ENCODE results near the gene POR. TPM values are rescaled to one million over a fixed set of nuclear protein-coding genes. Genes with fewer than 3 reads are reported as not detected.

The POR gene
- polyA plus RNA-seq, result 67.7 TPM
- long read RNA-seq, donor 1, partial matches to known transcripts, result 8 of 12 reads
- long read RNA-seq, donor 1, other reads (novel, unspliced or antisense), result 0 of 12 reads
- long read RNA-seq, donor 2, partial matches to known transcripts, result 35 of 98 reads
- long read RNA-seq, donor 2, other reads (novel, unspliced or antisense), result 61 of 98 reads
- long read RNA-seq, donor 3, transcript POR-218 (16 exons, 2,522 nt), result major isoform, 10 of 14 reads
- long read RNA-seq, donor 3, partial matches to known transcripts, result 0 of 14 reads
- long read RNA-seq, donor 3, other reads (novel, unspliced or antisense), result 0 of 14 reads
- long read RNA-seq, donor 4, result 0 reads
- long read RNA-seq, donor 5, transcript POR-218 (16 exons, 2,522 nt), result major isoform, 5 of 12 reads
- long read RNA-seq, donor 5, partial matches to known transcripts, result 5 of 12 reads
- long read RNA-seq, donor 5, other reads (novel, unspliced or antisense), result 0 of 12 reads
- long read RNA-seq, donor 6, transcript POR-218 (16 exons, 2,522 nt), result major isoform, 5 of 13 reads
- long read RNA-seq, donor 6, partial matches to known transcripts, result 6 of 13 reads
- long read RNA-seq, donor 6, other reads (novel, unspliced or antisense), result 0 of 13 reads
- long read RNA-seq, donor 7, partial matches to known transcripts, result 0 of 3 reads
- long read RNA-seq, donor 7, other reads (novel, unspliced or antisense), result 0 of 3 reads
- long read RNA-seq, donor 8, transcript POR-218 (16 exons, 2,522 nt), result major isoform, 8 of 12 reads
- long read RNA-seq, donor 8, partial matches to known transcripts, result 0 of 12 reads
- long read RNA-seq, donor 8, other reads (novel, unspliced or antisense), result 0 of 12 reads
- long read RNA-seq, donor 9, partial matches to known transcripts, result 0 of 7 reads
- long read RNA-seq, donor 9, other reads (novel, unspliced or antisense), result 0 of 7 reads
- long read RNA-seq, donor 10, transcript POR-218 (16 exons, 2,522 nt), result major isoform, 8 of 80 reads
- long read RNA-seq, donor 10, partial matches to known transcripts, result 10 of 80 reads
- long read RNA-seq, donor 10, other reads (novel, unspliced or antisense), result 61 of 80 reads
- long read RNA-seq, donor 11, partial matches to known transcripts, result 0 of 31 reads
- long read RNA-seq, donor 11, other reads (novel, unspliced or antisense), result 29 of 31 reads

GRCh38 chr7:75914655-75915415 lies at the start of gene POR:
Gene POR, plus strand, starts transcription at chr7:75915155. Its CDS starts 38,847 bp downstream, at chr7:75954002.
- H3K4me1 ChIP-seq (ENCODE audit: control insufficient read depth, insufficient read depth, low read length), result peaks cover 6% of the 10 kb centered on the region

GRCh38 chr7:75866114-75866488 lies 48.9 kb upstream of the POR start:
- Histone ChIP-seq H3K4me3 (ENCODE audit: low read length) (no peak overlapping the region), H3K27me3 (ENCODE audit: control insufficient read depth, insufficient read depth, low read length) (no peaks in the 10 kb centered on the region), H3K27ac (ENCODE audit: low read length) (no peak overlapping the region), H3K9me3 (ENCODE audit: control insufficient read depth, low read depth, low read length) (no peaks in the 10 kb centered on the region), H3K36me3 (ENCODE audit: control insufficient read depth, insufficient read depth, low read length) (no peaks in the 10 kb centered on the region), H3K4me1 (ENCODE audit: control insufficient read depth, insufficient read depth, low read length) (no peaks in the 10 kb centered on the region)
- WGBS (ENCODE audit: insufficient coverage, low lambda C conversion rate), result no CpG with 5 or more reads among the region's 5 CpGs
- no peak for DNase-seq

More at GRCh38 chr7:75914655-75915415, at the start of gene POR:
- DNase-seq, result peak; percentile 95 to 97
- Histone ChIP-seq H3K27me3 (ENCODE audit: control insufficient read depth, insufficient read depth, low read length) (no peaks in the 10 kb centered on the region), H3K9me3 (ENCODE audit: control insufficient read depth, low read depth, low read length) (no peaks in the 10 kb centered on the region), H3K36me3 (ENCODE audit: control insufficient read depth, insufficient read depth, low read length) (no peaks in the 10 kb centered on the region), H3K27ac (ENCODE audit: low read length) (peak within 1 kb of the TSS; percentile 90), H3K4me3 (ENCODE audit: low read length) (peak within 1 kb of the TSS; percentile 94)
- no CpG with 5 or more reads among the region's 82 CpGs for WGBS (ENCODE audit: insufficient coverage, low lambda C conversion rate)

- Histone ChIP-seq H3K36me3 (ENCODE audit: control insufficient read depth, insufficient read depth, low read length) (no peaks in the 10 kb centered on the region), H3K27ac (ENCODE audit: low read length) (no peak overlapping the region), H3K9me3 (ENCODE audit: control insufficient read depth, low read depth, low read length) (no peaks in the 10 kb centered on the region), H3K4me3 (ENCODE audit: low read length) (no peak overlapping the region), H3K27me3 (ENCODE audit: control insufficient read depth, insufficient read depth, low read length) (no peaks in the 10 kb centered on the region), H3K4me1 (ENCODE audit: control insufficient read depth, insufficient read depth, low read length) (no peaks in the 10 kb centered on the region)
- DNase-seq, result peak; percentile 38 to 49
- no CpG with 5 or more reads among the region's 19 CpGs for WGBS (ENCODE audit: insufficient coverage, low lambda C conversion rate)
Observed at GRCh38 chr7:75866489-75867389, 48.2 kb upstream of the POR start.

- Histone ChIP-seq H3K9me3 (ENCODE audit: control insufficient read depth, low read depth, low read length) (no peaks in the 10 kb centered on the region), H3K27me3 (ENCODE audit: control insufficient read depth, insufficient read depth, low read length) (no peaks in the 10 kb centered on the region), H3K36me3 (ENCODE audit: control insufficient read depth, insufficient read depth, low read length) (no peaks in the 10 kb centered on the region), H3K4me3 (ENCODE audit: low read length) (no peak overlapping the region), H3K27ac (ENCODE audit: low read length) (no peak overlapping the region), H3K4me1 (ENCODE audit: control insufficient read depth, insufficient read depth, low read length) (no peaks in the 10 kb centered on the region)
- no peak for DNase-seq
- WGBS (ENCODE audit: insufficient coverage, low lambda C conversion rate), result 60% methylated on average over 1 of the region's 4 CpGs
Observed at GRCh38 chr7:75867390-75867717, 47.6 kb upstream of the POR start.

- no peak overlapping the region for H3K27ac ChIP-seq (ENCODE audit: low read length)
- H3K27me3 ChIP-seq (ENCODE audit: control insufficient read depth, insufficient read depth, low read length), result no peaks in the 10 kb centered on the region
- no peak overlapping the region for H3K4me3 ChIP-seq (ENCODE audit: low read length)
- WGBS (ENCODE audit: insufficient coverage, low lambda C conversion rate), result no CpG with 5 or more reads among the region's 2 CpGs
- H3K9me3 ChIP-seq (ENCODE audit: control insufficient read depth, low read depth, low read length), result no peaks in the 10 kb centered on the region
- H3K4me1 ChIP-seq (ENCODE audit: control insufficient read depth, insufficient read depth, low read length), result no peaks in the 10 kb centered on the region
- no peak for DNase-seq
- no peaks in the 10 kb centered on the region for H3K36me3 ChIP-seq (ENCODE audit: control insufficient read depth, insufficient read depth, low read length)
Observed at GRCh38 chr7:75868153-75868552, 46.8 kb upstream of the POR start.

GRCh38 chr7:75869776-75870379 lies 45.1 kb upstream of the POR start:
- no CpG with 5 or more reads among the region's 7 CpGs for WGBS (ENCODE audit: insufficient coverage, low lambda C conversion rate)
- Histone ChIP-seq H3K9me3 (ENCODE audit: control insufficient read depth, low read depth, low read length) (no peaks in the 10 kb centered on the region), H3K27ac (ENCODE audit: low read length) (no peak overlapping the region), H3K4me1 (ENCODE audit: control insufficient read depth, insufficient read depth, low read length) (no peaks in the 10 kb centered on the region), H3K36me3 (ENCODE audit: control insufficient read depth, insufficient read depth, low read length) (no peaks in the 10 kb centered on the region), H3K27me3 (ENCODE audit: control insufficient read depth, insufficient read depth, low read length) (no peaks in the 10 kb centered on the region), H3K4me3 (ENCODE audit: low read length) (no peak overlapping the region)
- no peak for DNase-seq

GRCh38 chr7:75870557-75871161 lies 44.3 kb upstream of the POR start:
- no peak for DNase-seq
- WGBS (ENCODE audit: insufficient coverage, low lambda C conversion rate), result 100% methylated on average over 1 of the region's 9 CpGs
- no peaks in the 10 kb centered on the region for H3K4me1 ChIP-seq (ENCODE audit: control insufficient read depth, insufficient read depth, low read length)
- no peaks in the 10 kb centered on the region for H3K27me3 ChIP-seq (ENCODE audit: control insufficient read depth, insufficient read depth, low read length)
- H3K36me3 ChIP-seq (ENCODE audit: control insufficient read depth, insufficient read depth, low read length), result no peaks in the 10 kb centered on the region
- H3K27ac ChIP-seq (ENCODE audit: low read length), result no peak overlapping the region
- no peaks in the 10 kb centered on the region for H3K9me3 ChIP-seq (ENCODE audit: control insufficient read depth, low read depth, low read length)
- H3K4me3 ChIP-seq (ENCODE audit: low read length), result no peak overlapping the region

- Histone ChIP-seq H3K9me3 (ENCODE audit: control insufficient read depth, low read depth, low read length) (no peaks in the 10 kb centered on the region), H3K4me1 (ENCODE audit: control insufficient read depth, insufficient read depth, low read length) (no peaks in the 10 kb centered on the region), H3K4me3 (ENCODE audit: low read length) (no peak overlapping the region), H3K27me3 (ENCODE audit: control insufficient read depth, insufficient read depth, low read length) (no peaks in the 10 kb centered on the region), H3K27ac (ENCODE audit: low read length) (no peak overlapping the region), H3K36me3 (ENCODE audit: control insufficient read depth, insufficient read depth, low read length) (no peaks in the 10 kb centered on the region)
- no CpG with 5 or more reads among the region's 13 CpGs for WGBS (ENCODE audit: insufficient coverage, low lambda C conversion rate)
- no peak for DNase-seq
Observed at GRCh38 chr7:75872073-75872782, 42.7 kb upstream of the POR start.
